ENCODE measurements around the gene LIPC.
"Not testable (repeated sequence)": the region's sequence is repeated elsewhere in the genome, so short reads cannot be mapped to it uniquely, and the experiment has no call there.

The LIPC gene

GRCh38 chr15:58598829-58599210 lies 167.0 kb downstream of the LIPC start:
- in situ Hi-C loops (cut with MboI; ENCODE audit: low sequenced_read_pairs): no loop called here

- in situ Hi-C loops (cut with MboI; ENCODE audit: low sequenced_read_pairs): no loop called here
These were observed 171.0 kb downstream of the LIPC start for GRCh38 chr15:58602823-58603222.

GRCh38 chr15:58603927-58604326 lies 172.1 kb downstream of the LIPC start:
- in situ Hi-C loops (cut with MboI; ENCODE audit: low sequenced_read_pairs): not testable (repeated sequence)

GRCh38 chr15:58604455-58604923 lies 172.7 kb downstream of the LIPC start:
- in situ Hi-C loops (cut with MboI; ENCODE audit: low sequenced_read_pairs): no loop called here

GRCh38 chr15:58605931-58606530 lies 174.2 kb downstream of the LIPC start:
- in situ Hi-C loops (cut with MboI; ENCODE audit: low sequenced_read_pairs): no loop called here

GRCh38 chr15:58606577-58607080 lies 174.8 kb downstream of the LIPC start:
- in situ Hi-C loops (cut with MboI; ENCODE audit: low sequenced_read_pairs): no loop called here

GRCh38 chr15:58608129-58608590 lies 176.4 kb downstream of the LIPC start:
- in situ Hi-C loops (cut with MboI; ENCODE audit: low sequenced_read_pairs): no loop called here

GRCh38 chr15:58608711-58609110 lies 176.9 kb downstream of the LIPC start:
- in situ Hi-C loops (cut with MboI; ENCODE audit: low sequenced_read_pairs): no loop called here

GRCh38 chr15:58611731-58612676 lies 180.2 kb downstream of the LIPC start:
- in situ Hi-C loops (cut with MboI; ENCODE audit: low sequenced_read_pairs): no loop called here

GRCh38 chr15:58616171-58616570 lies 184.4 kb downstream of the LIPC start:
- in situ Hi-C loops (cut with MboI; ENCODE audit: low sequenced_read_pairs): no loop called here

Measured in HL-60/S4 (cell line).